Keratinocyte (primary cell): ENCODE results near the gene SNN.

Experiments used
- CTCF ChIP-seq, 3 experiments: IDR thresholded peaks in 1 of 3; conservative IDR thresholded peaks in 1 of 3; optimal IDR thresholded peaks in 1 of 3; 2 replicates in 2 of 3; 3 replicates in 1 of 3; pipeline versions ENCODE3 to v1.5.1; 2011; ENCODE audit warnings: low read length in 3 of 3, mild to moderate bottlenecking in 3 of 3, moderate library complexity in 2 of 3, control low read depth in 1 of 3, inconsistent platforms in 1 of 3; ENCODE audit not compliant: insufficient read depth in 2 of 3; ENCODE audit errors: extremely low read depth in 1 of 3
- EZH2 ChIP-seq: IDR thresholded peaks from one replicate; pipeline ENCODE4 v1.6.1; 2012; ENCODE audit warnings: inconsistent platforms, mild to moderate bottlenecking, low read length, moderate library complexity

- TF ChIP-seq CTCF (optimal IDR thresholded peaks at IDR 0.05 in 1 of 3, IDR thresholded peaks at IDR 0.05 in 1 of 3, conservative IDR thresholded peaks at IDR 0.05 in 1 of 3; ENCODE audit: extremely low read depth in 1 of 3, insufficient read depth in 2 of 3, low read length in 3 of 3) = no peak
- TF ChIP-seq EZH2 = no peak
These were observed 17.3 kb upstream of the SNN start for GRCh38 chr16:11650641-11651591.
